GM23338 (cell line): Measurements from ENCODE around the gene ID4. TPM values are rescaled to one million over a fixed set of nuclear protein-coding genes. Genes with fewer than 3 reads are reported as not detected.

ENCODE experiments used
- ATAC-seq: fragments of 200-7000 bp; cut with Tn5 transposase; 3 replicates; pipeline ENCODE4 v1.9.1; 2020
- DNase-seq: peaks from one replicate; pipeline ENCODE4 v3.0.0-alpha.2; 2015; ENCODE audit warnings: low spot score
- H2AFZ ChIP-seq: fragments of 200-600 bp; sonication (generic); 2 replicates; pipeline ENCODE4 v1.8.0; 2016; ENCODE audit warnings: antibody characterized with exemption, mild to moderate bottlenecking, moderate library complexity
- H3F3A ChIP-seq: fragments of 200-600 bp; sonication (generic); replicated peaks from 2 replicates; pipeline ENCODE4 v1.8.0; 2017; ENCODE audit warnings: antibody characterized with exemption, mixed run types, low read depth
- H3K27ac ChIP-seq: fragments of 200-600 bp; sonication (generic); 2 replicates; pipeline ENCODE4 v1.6.1; 2016; ENCODE audit warnings: low read depth
- H3K27me3 ChIP-seq: fragments of 200-600 bp; sonication (generic); 2 replicates; pipeline ENCODE4 v1.8.0; 2016; ENCODE audit warnings: mild to moderate bottlenecking, mixed run types, moderate library complexity; ENCODE audit not compliant: insufficient read depth
- H3K36me3 ChIP-seq: fragments of 200-600 bp; sonication (generic); 2 replicates; pipeline ENCODE4 v1.8.0; 2016; ENCODE audit warnings: mild to moderate bottlenecking; ENCODE audit not compliant: insufficient read depth
- H3K4me1 ChIP-seq: fragments of 200-600 bp; sonication (generic); 2 replicates; pipeline ENCODE4 v1.8.0; 2016; ENCODE audit warnings: mild to moderate bottlenecking, moderate library complexity; ENCODE audit not compliant: insufficient read depth
- H3K4me2 ChIP-seq: fragments of 200-600 bp; sonication (generic); 2 replicates; pipeline ENCODE4 v1.7.1; 2017; ENCODE audit warnings: mixed run types
- H3K4me3 ChIP-seq: fragments of 200-600 bp; sonication (generic); 2 replicates; pipeline ENCODE4 v1.6.1; 2016; ENCODE audit warnings: mixed run types
- H3K79me2 ChIP-seq: fragments of 200-600 bp; sonication (generic); replicated peaks from 2 replicates; pipeline ENCODE4 v1.8.0; 2017; ENCODE audit warnings: mild to moderate bottlenecking; ENCODE audit not compliant: insufficient read depth
- H3K9me2 ChIP-seq: fragments of 200-600 bp; sonication (generic); 2 replicates; pipeline ENCODE4 v1.8.0; 2017; ENCODE audit not compliant: insufficient read depth
- H4K20me1 ChIP-seq: fragments of 200-600 bp; sonication (generic); replicated peaks from 2 replicates; pipeline ENCODE4 v1.8.0; 2017; ENCODE audit warnings: mild to moderate bottlenecking; ENCODE audit not compliant: insufficient read depth
- H3K27ac Mint-ChIP-seq: 2 replicates; pipeline ENCODE4 v1.8.0; 2020; ENCODE audit warnings: inconsistent platforms, mild to moderate bottlenecking, moderate library complexity, mixed read lengths
- H3K27me3 Mint-ChIP-seq: 3 replicates; pipeline ENCODE4 v1.8.0; 2022; ENCODE audit warnings: low read depth, mild to moderate bottlenecking, moderate library complexity, mixed read lengths, inconsistent platforms; ENCODE audit not compliant: insufficient read depth, poor library complexity
- H3K36me3 Mint-ChIP-seq: 3 replicates; pipeline ENCODE4 v1.8.0; 2021; ENCODE audit warnings: low read depth, mild to moderate bottlenecking, inconsistent platforms, moderate library complexity, mixed read lengths
- H3K4me1 Mint-ChIP-seq: 3 replicates; pipeline ENCODE4 v1.8.0; 2020; ENCODE audit warnings: mild to moderate bottlenecking, inconsistent platforms, mixed read lengths
- H3K4me3 Mint-ChIP-seq: 3 replicates; pipeline ENCODE4 v1.8.0; 2021; ENCODE audit warnings: moderate library complexity, mild to moderate bottlenecking, inconsistent platforms, mixed read lengths
- H3K9me3 Mint-ChIP-seq: 3 replicates; pipeline ENCODE4 v1.8.0; 2020; ENCODE audit warnings: moderate library complexity, mild to moderate bottlenecking, inconsistent platforms, mixed read lengths
- CREB1 ChIP-seq: fragments of 250-450 bp; sonication (Bioruptor Pico); IDR thresholded peaks from 2 replicates; pipeline ENCODE4 v1.5.0; 2020; ENCODE audit warnings: low read depth, mild to moderate bottlenecking, moderate library complexity
- EZH2 ChIP-seq: fragments of 200-600 bp; sonication (generic); IDR thresholded peaks from one replicate; pipeline ENCODE4 v1.8.0; 2017; ENCODE audit warnings: antibody characterized with exemption, mild to moderate bottlenecking, low read depth; ENCODE audit not compliant: unreplicated experiment
- EZH2phosphoT487 ChIP-seq: fragments of 200-600 bp; sonication (generic); IDR thresholded peaks from one replicate; pipeline ENCODE4 v1.8.1; 2018; ENCODE audit warnings: antibody characterized with exemption; ENCODE audit not compliant: unreplicated experiment
- JUNB ChIP-seq: IDR thresholded peaks from one replicate; pipeline ENCODE4 v1.6.1; 2016; ENCODE audit warnings: antibody characterized with exemption; ENCODE audit not compliant: unreplicated experiment
- NANOG ChIP-seq: IDR thresholded peaks from 2 replicates; pipeline ENCODE4 v1.6.1; 2016; ENCODE audit warnings: antibody characterized with exemption, borderline replicate concordance
- STAT1 ChIP-seq: IDR thresholded peaks from one replicate; pipeline ENCODE4 v1.6.1; 2016; ENCODE audit warnings: antibody characterized with exemption; ENCODE audit not compliant: unreplicated experiment
- ZNF114 ChIP-seq: fragments of 250-450 bp; sonication (Bioruptor Pico); IDR thresholded peaks from 2 replicates; pipeline ENCODE4 v1.5.0; 2020; ENCODE audit warnings: mild to moderate bottlenecking, moderate library complexity
- ZNF331 ChIP-seq: fragments of 250-450 bp; sonication (Bioruptor Pico); IDR thresholded peaks from 2 replicates; pipeline ENCODE4 v1.5.0; 2020; ENCODE audit warnings: low read depth, mild to moderate bottlenecking, moderate library complexity
- polyA plus RNA-seq: library from polyadenylated mRNA; unstranded; fragments of >200 nt; fragmentation: Nextera tagmentation; extraction: Ambion mirVana; gene quantifications from 2 replicates; pipeline ENCODE4 v1.2.1, GENCODE V29; 2016
- total RNA-seq: library from RNA; depleted of rRNA; stranded (reverse); fragments of >200 nt; shearing (Covaris generic); gene quantifications from 2 replicates; pipeline ENCODE4 v1.2.3, GENCODE V29; 2014
- TF ChIP-seq, protein P1 (sequence below): IDR thresholded peaks from 2 replicates; pipeline ENCODE4 v1.6.1; 2016; ENCODE audit warnings: antibody characterized with exemption
- TF ChIP-seq, protein P2 (sequence below), 2 experiments: fragments of 200-600 bp in 1 of 2; sonication (generic) in 1 of 2; conservative IDR thresholded peaks; 2 replicates each; pipeline versions ENCODE4 v1.5.1 to v1.6.1; 2016 to 2017; ENCODE audit warnings: antibody characterized with exemption in 2 of 2, low read depth in 2 of 2, mild to moderate bottlenecking in 2 of 2, moderate library complexity in 1 of 2
- TF ChIP-seq, protein P3 (sequence below): fragments of 250-450 bp; sonication (Bioruptor Pico); IDR thresholded peaks from 2 replicates; pipeline ENCODE4 v1.5.0; 2020; ENCODE audit warnings: mild to moderate bottlenecking, moderate library complexity

Gene ID4
- total and polyA plus RNA-seq, 2 experiments from 2014 or later = 3.7 to 7.0 TPM

DNA sequence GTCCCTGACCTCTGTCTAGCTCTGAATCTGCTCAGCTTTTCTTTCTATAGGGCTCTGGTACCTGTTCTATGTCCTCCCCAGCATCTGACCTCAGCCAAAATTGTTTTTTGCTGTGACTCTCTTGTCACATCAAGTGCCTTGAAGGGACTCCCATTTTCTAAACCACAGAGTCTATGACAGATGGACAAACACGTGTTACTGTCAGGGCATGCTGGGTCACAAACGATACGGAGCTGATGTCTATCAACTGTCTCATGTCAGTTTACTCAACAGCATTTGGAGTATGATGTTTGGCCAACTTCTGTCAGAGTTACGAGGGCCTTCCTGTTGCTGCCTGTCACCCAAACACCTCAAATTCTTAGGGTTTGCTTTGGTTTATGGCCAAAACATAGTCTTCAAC lies 20.5 kb downstream of the ID4 start (continued):
- TF ChIP-seq, protein P1, sequence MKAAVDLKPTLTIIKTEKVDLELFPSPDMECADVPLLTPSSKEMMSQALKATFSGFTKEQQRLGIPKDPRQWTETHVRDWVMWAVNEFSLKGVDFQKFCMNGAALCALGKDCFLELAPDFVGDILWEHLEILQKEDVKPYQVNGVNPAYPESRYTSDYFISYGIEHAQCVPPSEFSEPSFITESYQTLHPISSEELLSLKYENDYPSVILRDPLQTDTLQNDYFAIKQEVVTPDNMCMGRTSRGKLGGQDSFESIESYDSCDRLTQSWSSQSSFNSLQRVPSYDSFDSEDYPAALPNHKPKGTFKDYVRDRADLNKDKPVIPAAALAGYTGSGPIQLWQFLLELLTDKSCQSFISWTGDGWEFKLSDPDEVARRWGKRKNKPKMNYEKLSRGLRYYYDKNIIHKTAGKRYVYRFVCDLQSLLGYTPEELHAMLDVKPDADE = no peak
- no peak for TF ChIP-seq EZH2phosphoT487
- TF ChIP-seq, protein P2, sequence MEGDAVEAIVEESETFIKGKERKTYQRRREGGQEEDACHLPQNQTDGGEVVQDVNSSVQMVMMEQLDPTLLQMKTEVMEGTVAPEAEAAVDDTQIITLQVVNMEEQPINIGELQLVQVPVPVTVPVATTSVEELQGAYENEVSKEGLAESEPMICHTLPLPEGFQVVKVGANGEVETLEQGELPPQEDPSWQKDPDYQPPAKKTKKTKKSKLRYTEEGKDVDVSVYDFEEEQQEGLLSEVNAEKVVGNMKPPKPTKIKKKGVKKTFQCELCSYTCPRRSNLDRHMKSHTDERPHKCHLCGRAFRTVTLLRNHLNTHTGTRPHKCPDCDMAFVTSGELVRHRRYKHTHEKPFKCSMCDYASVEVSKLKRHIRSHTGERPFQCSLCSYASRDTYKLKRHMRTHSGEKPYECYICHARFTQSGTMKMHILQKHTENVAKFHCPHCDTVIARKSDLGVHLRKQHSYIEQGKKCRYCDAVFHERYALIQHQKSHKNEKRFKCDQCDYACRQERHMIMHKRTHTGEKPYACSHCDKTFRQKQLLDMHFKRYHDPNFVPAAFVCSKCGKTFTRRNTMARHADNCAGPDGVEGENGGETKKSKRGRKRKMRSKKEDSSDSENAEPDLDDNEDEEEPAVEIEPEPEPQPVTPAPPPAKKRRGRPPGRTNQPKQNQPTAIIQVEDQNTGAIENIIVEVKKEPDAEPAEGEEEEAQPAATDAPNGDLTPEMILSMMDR (conservative IDR thresholded peaks at IDR 0.05; ENCODE audit: low read depth in 2 of 2) = no peak

DNA sequence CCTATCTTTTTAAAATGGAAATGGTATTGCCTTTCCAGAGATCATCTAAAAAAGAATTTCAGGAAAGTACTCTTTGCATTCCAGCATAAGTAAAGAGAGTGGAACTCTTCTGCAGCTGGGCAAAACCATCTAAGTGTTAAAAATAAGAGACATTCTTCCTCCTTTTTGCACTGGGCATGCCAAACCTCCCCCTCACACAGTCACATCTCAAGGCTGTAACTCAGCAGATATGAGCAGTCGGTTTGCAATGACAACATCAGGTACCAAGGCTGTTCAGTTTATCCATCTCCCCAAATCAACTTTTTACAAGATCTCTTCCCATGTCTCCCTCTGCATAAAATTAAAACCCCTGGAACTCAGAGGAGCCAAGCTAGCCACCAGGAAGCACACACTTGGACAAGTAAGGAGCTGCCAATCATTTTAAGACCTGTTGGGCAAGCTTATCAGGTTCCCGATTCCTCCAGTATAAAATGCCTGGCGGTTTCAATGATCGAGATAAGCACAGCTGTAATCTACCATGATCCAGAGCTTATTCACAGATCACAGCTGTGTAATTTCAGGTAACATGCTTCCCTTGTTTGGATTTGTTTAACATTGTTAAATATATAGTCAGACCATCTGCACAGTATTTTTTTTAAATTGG lies 23.2 kb downstream of the ID4 start:
- no peaks in the 10 kb centered on the region for H3K4me1 ChIP-seq
- no peaks in the 10 kb centered on the region for H3K79me2 ChIP-seq
- no peaks in the 10 kb centered on the region for H3F3A ChIP-seq
- ATAC-seq = no peak
- H3K27me3 ChIP-seq = no peaks in the 10 kb centered on the region
- H3K27ac ChIP-seq = no peak overlapping the region
- no peak overlapping the region for H3K4me3 ChIP-seq
- Mint-ChIP-seq H3K4me3 (no peak overlapping the region), H3K4me1 (peaks cover 6% of the 10 kb centered on the region; the same call in 1 of the 3 replicates), H3K27ac (no peak overlapping the region), H3K36me3 (no peaks in the 10 kb centered on the region; the same call in 2 of the 3 replicates), H3K27me3 (no peaks in the 10 kb centered on the region), H3K9me3 (no peaks in the 10 kb centered on the region)
- no peak overlapping the region for H3K4me2 ChIP-seq
- no peak for DNase-seq
- H4K20me1 ChIP-seq = no peaks in the 10 kb centered on the region
- H2AFZ ChIP-seq = no peak overlapping the region
- H3K9me2 ChIP-seq = no peaks in the 10 kb centered on the region
- H3K36me3 ChIP-seq = no peaks in the 10 kb centered on the region
- no peak for TF ChIP-seq EZH2
- TF ChIP-seq NANOG = no peak
- TF ChIP-seq ZNF114 (CRISPR knock-in tag) = no peak
- TF ChIP-seq STAT1 = no peak
- TF ChIP-seq ZNF331 = no peak
- no peak for TF ChIP-seq JUNB
- TF ChIP-seq, protein P2 (conservative IDR thresholded peaks at IDR 0.05; ENCODE audit: low read depth in 2 of 2) = no peak
- TF ChIP-seq, protein P3, sequence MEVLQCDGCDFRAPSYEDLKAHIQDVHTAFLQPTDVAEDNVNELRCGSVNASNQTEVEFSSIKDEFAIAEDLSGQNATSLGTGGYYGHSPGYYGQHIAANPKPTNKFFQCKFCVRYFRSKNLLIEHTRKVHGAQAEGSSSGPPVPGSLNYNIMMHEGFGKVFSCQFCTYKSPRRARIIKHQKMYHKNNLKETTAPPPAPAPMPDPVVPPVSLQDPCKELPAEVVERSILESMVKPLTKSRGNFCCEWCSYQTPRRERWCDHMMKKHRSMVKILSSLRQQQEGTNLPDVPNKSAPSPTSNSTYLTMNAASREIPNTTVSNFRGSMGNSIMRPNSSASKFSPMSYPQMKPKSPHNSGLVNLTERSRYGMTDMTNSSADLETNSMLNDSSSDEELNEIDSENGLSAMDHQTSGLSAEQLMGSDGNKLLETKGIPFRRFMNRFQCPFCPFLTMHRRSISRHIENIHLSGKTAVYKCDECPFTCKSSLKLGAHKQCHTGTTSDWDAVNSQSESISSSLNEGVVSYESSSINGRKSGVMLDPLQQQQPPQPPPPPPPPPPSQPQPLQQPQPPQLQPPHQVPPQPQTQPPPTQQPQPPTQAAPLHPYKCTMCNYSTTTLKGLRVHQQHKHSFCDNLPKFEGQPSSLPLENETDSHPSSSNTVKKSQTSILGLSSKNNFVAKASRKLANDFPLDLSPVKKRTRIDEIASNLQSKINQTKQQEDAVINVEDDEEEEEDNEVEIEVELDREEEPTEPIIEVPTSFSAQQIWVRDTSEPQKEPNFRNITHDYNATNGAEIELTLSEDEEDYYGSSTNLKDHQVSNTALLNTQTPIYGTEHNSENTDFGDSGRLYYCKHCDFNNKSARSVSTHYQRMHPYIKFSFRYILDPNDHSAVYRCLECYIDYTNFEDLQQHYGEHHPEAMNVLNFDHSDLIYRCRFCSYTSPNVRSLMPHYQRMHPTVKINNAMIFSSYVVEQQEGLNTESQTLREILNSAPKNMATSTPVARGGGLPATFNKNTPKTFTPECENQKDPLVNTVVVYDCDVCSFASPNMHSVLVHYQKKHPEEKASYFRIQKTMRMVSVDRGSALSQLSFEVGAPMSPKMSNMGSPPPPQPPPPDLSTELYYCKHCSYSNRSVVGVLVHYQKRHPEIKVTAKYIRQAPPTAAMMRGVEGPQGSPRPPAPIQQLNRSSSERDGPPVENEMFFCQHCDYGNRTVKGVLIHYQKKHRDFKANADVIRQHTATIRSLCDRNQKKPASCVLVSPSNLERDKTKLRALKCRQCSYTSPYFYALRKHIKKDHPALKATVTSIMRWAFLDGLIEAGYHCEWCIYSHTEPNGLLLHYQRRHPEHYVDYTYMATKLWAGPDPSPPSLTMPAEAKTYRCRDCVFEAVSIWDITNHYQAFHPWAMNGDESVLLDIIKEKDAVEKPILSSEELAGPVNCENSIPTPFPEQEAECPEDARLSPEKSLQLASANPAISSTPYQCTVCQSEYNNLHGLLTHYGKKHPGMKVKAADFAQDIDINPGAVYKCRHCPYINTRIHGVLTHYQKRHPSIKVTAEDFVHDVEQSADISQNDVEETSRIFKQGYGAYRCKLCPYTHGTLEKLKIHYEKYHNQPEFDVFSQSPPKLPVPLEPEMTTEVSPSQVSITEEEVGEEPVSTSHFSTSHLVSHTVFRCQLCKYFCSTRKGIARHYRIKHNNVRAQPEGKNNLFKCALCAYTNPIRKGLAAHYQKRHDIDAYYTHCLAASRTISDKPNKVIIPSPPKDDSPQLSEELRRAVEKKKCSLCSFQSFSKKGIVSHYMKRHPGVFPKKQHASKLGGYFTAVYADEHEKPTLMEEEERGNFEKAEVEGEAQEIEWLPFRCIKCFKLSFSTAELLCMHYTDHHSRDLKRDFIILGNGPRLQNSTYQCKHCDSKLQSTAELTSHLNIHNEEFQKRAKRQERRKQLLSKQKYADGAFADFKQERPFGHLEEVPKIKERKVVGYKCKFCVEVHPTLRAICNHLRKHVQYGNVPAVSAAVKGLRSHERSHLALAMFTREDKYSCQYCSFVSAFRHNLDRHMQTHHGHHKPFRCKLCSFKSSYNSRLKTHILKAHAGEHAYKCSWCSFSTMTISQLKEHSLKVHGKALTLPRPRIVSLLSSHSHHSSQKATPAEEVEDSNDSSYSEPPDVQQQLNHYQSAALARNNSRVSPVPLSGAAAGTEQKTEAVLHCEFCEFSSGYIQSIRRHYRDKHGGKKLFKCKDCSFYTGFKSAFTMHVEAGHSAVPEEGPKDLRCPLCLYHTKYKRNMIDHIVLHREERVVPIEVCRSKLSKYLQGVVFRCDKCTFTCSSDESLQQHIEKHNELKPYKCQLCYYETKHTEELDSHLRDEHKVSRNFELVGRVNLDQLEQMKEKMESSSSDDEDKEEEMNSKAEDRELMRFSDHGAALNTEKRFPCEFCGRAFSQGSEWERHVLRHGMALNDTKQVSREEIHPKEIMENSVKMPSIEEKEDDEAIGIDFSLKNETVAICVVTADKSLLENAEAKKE (CRISPR knock-in tag) = no peak
- TF ChIP-seq EZH2phosphoT487 = no peak
- TF ChIP-seq CREB1 (CRISPR knock-in tag) = no peak
- TF ChIP-seq, protein P1 = no peak
